ENCODE results near the gene ABCC11. TPM values are rescaled to one million over a fixed set of nuclear protein-coding genes. Genes with fewer than 3 reads are reported as not detected.

Gene ABCC11
- total and polyA plus RNA-seq, 2 of the 13 experiments (the other 11 are each of a cell fraction or from before 2014, with no cell fraction given) = 1.0 to 1.4 TPM

GRCh38 chr16:48244080-48244862 is 3.1 kb downstream of the ABCC11 start, which contains the start of gene LONP2 (continued):
- no peak for TF ChIP-seq FOXA1 (IDR thresholded peaks at IDR 0.05)
- no peak for TF ChIP-seq FOXA1 (CRISPR knock-in tag; IDR thresholded peaks at IDR 0.05)
- TF ChIP-seq NBN (conservative IDR thresholded peaks at IDR 0.05) = no peak
- TF ChIP-seq GLMP (CRISPR knock-in tag; IDR thresholded peaks at IDR 0.05; ENCODE audit: borderline replicate concordance) = no peak; the same call in 1 of the 2 replicates
- peak; percentile 71 for TF ChIP-seq ZNF770 (CRISPR knock-in tag; IDR thresholded peaks at IDR 0.05)
- peak; percentile 91 for TF ChIP-seq BORCS8-MEF2B (CRISPR knock-in tag; IDR thresholded peaks at IDR 0.05)
- peak; percentile 60; the same call in 1 of the 2 replicates for TF ChIP-seq FOXP4 (CRISPR knock-in tag; IDR thresholded peaks at IDR 0.05)
- peak; percentile 86 for TF ChIP-seq ZBTB42 (CRISPR knock-in tag; IDR thresholded peaks at IDR 0.05)
- TF ChIP-seq ZNF547 (CRISPR knock-in tag; IDR thresholded peaks at IDR 0.05) = peak; percentile 49; the same call in 1 of the 2 replicates
- TF ChIP-seq ZSCAN30 (CRISPR knock-in tag; IDR thresholded peaks at IDR 0.05) = no peak
- no peak for TF ChIP-seq ZNF512B (CRISPR knock-in tag; IDR thresholded peaks at IDR 0.05; ENCODE audit: borderline replicate concordance)
- peak; percentile 73 for TF ChIP-seq ARNTL (CRISPR knock-in tag; IDR thresholded peaks at IDR 0.05)
- peak; percentile 55 for TF ChIP-seq PAXIP1 (CRISPR knock-in tag; conservative IDR thresholded peaks at IDR 0.05)
- TF ChIP-seq TBX3 (IDR thresholded peaks at IDR 0.05; ENCODE audit: borderline replicate concordance) = no peak

Measured in HepG2 (cell line).